Measurements from ENCODE around the gene LAMA5. TPM values are rescaled to one million over a fixed set of nuclear protein-coding genes. Genes with fewer than 3 reads are reported as not detected.

The LAMA5 gene
- total and polyA plus RNA-seq, 2 of the 8 experiments (the other 6 are each of a cell fraction or from before 2014, with no cell fraction given), result 34.4 to 225 TPM

GRCh38 chr20:62401331-62401779, 34.2 kb upstream of the LAMA5 start (continued):
- peak; percentile 13; the same call in 1 of the 2 replicates for TF ChIP-seq CREB1 (IDR thresholded peaks at IDR 0.05)

Data from H1 (cell line).